ENCODE results near the gene CDH15. TPM values are rescaled to one million over a fixed set of nuclear protein-coding genes. Genes with fewer than 3 reads are reported as not detected.

The CDH15 gene
- total and polyA plus RNA-seq, 2 donors (not counting 1 experiment from before 2014, with no cell fraction given), result not detected

DNA sequence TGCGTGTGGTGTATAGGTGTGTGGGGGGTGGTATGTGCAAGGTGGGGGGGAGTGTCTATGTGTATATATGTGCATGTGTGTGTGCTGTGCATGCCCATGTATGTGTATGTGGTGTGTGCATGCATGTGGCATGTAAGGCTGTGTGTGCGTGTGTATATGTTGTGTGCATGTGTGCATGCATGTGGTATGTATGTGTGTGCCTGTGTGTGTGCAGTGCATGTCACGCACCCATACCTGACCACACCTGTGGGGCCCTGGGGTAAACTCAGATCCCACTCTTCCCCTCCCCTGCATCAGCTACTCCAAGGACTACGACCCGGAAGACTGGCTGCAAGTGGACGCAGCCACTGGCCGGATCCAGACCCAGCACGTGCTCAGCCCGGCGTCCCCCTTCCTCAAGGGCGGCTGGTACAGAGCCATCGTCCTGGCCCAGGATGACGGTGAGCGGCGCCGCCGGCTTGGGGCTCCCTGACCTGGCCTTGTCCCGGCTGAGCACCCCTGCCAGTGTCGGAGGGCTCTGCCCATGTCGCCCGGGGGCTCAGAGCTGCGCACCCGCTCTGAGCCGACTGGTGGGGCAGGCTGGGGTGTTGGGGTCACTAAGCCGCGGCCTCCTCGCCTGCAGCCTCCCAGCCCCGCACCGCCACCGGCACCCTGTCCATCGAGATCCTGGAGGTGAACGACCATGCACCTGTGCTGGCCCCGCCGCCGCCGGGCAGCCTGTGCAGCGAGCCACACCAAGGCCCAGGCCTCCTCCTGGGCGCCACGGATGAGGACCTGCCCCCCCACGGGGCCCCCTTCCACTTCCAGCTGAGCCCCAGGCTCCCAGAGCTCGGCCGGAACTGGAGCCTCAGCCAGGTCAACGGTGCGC is 19.7 kb downstream of the CDH15 start:
- intact Hi-C loops (cut with micrococcal nuclease), result no loop called here
- Histone ChIP-seq H3K4me2 (replicated peaks; ENCODE audit: low read depth, low read length, poor library complexity, severe bottlenecking) (peak overlapping the region; percentile 94), H3K79me2 (ENCODE audit: control insufficient read depth, insufficient read depth, low read length) (no peaks in the 10 kb centered on the region), H3K9me3 (ENCODE audit: control extremely low read depth in 1 of 3, control insufficient read depth in 2 of 3, insufficient read depth in 1 of 3, low read length in 2 of 3) (peaks cover 0 to 20% (median 0%) of the 10 kb centered on the region in 3 donors), H4K20me1 (ENCODE audit: control insufficient read depth, insufficient read depth, low read length, poor library complexity, severe bottlenecking) (no peaks in the 10 kb centered on the region), H3K9ac (ENCODE audit: low read length) (no peak overlapping the region), H3K4me3 (ENCODE audit: control extremely low read depth in 1 of 5, extremely low read depth in 1 of 5, insufficient read depth in 1 of 5, low read depth in 2 of 5, low read length in 4 of 5) (no peak overlapping the region), H3K27me3 (replicated peaks in 1 of 4; ENCODE audit: control extremely low read depth in 1 of 4, control insufficient read depth in 3 of 4, insufficient read depth in 4 of 4, low read length in 3 of 4) (peaks cover 0 to 3% (median 0%) of the 10 kb centered on the region in 4 experiments), H3K36me3 (replicated peaks in 1 of 2; ENCODE audit: control extremely low read depth in 1 of 2, control insufficient read depth in 1 of 2, extremely low read depth in 1 of 2, insufficient read depth in 2 of 2, low read length in 1 of 2) (no peaks in the 10 kb centered on the region), H3K27ac (ENCODE audit: low read length in 2 of 2) (no peak overlapping the region), H2AFZ (ENCODE audit: insufficient read depth, low read depth, low read length, poor library complexity, severe bottlenecking) (no peak overlapping the region), H3K4me1 (ENCODE audit: control insufficient read depth in 2 of 2, insufficient read depth in 2 of 2, low read length in 2 of 2) (no peaks in the 10 kb centered on the region)
- ChIA-PET CTCF (no interaction called here), POLR2A (interaction anchor here (0.6 kb wide), 1 partner anchor 411 kb away, joined by 3 read pairs; no protein-coding TSS in a partner anchor)
- Mint-ChIP-seq H3K9me3 (ENCODE audit: insufficient read depth) (no peaks in the 10 kb centered on the region), H3K4me1 (peaks cover 3% of the 10 kb centered on the region), H3K27me3 (no peaks in the 10 kb centered on the region), H3K4me3 (peak overlapping the region; percentile 64), H3K27ac (no peak overlapping the region)
- TF ChIP-seq, protein P1, sequence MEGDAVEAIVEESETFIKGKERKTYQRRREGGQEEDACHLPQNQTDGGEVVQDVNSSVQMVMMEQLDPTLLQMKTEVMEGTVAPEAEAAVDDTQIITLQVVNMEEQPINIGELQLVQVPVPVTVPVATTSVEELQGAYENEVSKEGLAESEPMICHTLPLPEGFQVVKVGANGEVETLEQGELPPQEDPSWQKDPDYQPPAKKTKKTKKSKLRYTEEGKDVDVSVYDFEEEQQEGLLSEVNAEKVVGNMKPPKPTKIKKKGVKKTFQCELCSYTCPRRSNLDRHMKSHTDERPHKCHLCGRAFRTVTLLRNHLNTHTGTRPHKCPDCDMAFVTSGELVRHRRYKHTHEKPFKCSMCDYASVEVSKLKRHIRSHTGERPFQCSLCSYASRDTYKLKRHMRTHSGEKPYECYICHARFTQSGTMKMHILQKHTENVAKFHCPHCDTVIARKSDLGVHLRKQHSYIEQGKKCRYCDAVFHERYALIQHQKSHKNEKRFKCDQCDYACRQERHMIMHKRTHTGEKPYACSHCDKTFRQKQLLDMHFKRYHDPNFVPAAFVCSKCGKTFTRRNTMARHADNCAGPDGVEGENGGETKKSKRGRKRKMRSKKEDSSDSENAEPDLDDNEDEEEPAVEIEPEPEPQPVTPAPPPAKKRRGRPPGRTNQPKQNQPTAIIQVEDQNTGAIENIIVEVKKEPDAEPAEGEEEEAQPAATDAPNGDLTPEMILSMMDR (IDR thresholded peaks at IDR 0.05), result no peak
- no peak for TF ChIP-seq EZH2 (IDR thresholded peaks at IDR 0.05; ENCODE audit: borderline replicate concordance, insufficient read depth, low read depth, low read length, poor library complexity, severe bottlenecking)
- 81% methylated on average over 37 of the region's 44 CpGs for WGBS (ENCODE audit: insufficient coverage)
- ATAC-seq (ENCODE audit: low read depth) (no peak), DNase-seq (peak; percentile 39)

DNA sequence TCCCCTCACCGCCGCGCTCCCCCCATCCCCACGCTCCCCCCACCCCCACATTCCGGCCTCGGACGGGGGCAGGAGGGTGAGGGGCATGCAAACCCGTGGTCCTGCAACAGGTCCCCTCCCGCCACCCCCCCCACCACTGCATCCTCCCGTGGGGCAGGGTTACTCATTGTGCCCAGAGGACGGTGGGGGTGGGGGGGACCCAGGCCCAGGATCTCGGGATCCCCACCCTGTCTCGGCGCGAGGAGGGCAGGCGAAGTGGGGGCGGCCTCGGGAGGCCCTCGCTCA is 20.3 kb downstream of the CDH15 start:
- TF ChIP-seq, protein P1 (IDR thresholded peaks at IDR 0.05), result no peak
- no peak for TF ChIP-seq EZH2 (IDR thresholded peaks at IDR 0.05; ENCODE audit: borderline replicate concordance, insufficient read depth, low read depth, low read length, poor library complexity, severe bottlenecking)
- intact Hi-C loops (cut with micrococcal nuclease), result loop anchor here (1.0 kb wide), 1 partner anchor 21 kb away; the partner anchor contains the start of gene CDH15

More for the DNA sequence above, 20.3 kb downstream of the CDH15 start:
- Histone ChIP-seq H4K20me1 (ENCODE audit: control insufficient read depth, insufficient read depth, low read length, poor library complexity, severe bottlenecking) (no peaks in the 10 kb centered on the region), H3K4me3 (ENCODE audit: control extremely low read depth in 1 of 5, extremely low read depth in 1 of 5, insufficient read depth in 1 of 5, low read depth in 2 of 5, low read length in 4 of 5) (peak overlapping the region in 3 of 5 experiments; percentile 44 to 52 (median 52)), H3K79me2 (ENCODE audit: control insufficient read depth, insufficient read depth, low read length) (no peaks in the 10 kb centered on the region), H3K36me3 (replicated peaks in 1 of 2; ENCODE audit: control extremely low read depth in 1 of 2, control insufficient read depth in 1 of 2, extremely low read depth in 1 of 2, insufficient read depth in 2 of 2, low read length in 1 of 2) (no peaks in the 10 kb centered on the region), H3K27me3 (replicated peaks in 1 of 4; ENCODE audit: control extremely low read depth in 1 of 4, control insufficient read depth in 3 of 4, insufficient read depth in 4 of 4, low read length in 3 of 4) (peaks cover 0 to 3% (median 0%) of the 10 kb centered on the region in 4 experiments), H2AFZ (ENCODE audit: insufficient read depth, low read depth, low read length, poor library complexity, severe bottlenecking) (peak overlapping the region; percentile 49), H3K27ac (ENCODE audit: low read length in 2 of 2) (no peak overlapping the region), H3K4me2 (replicated peaks; ENCODE audit: low read depth, low read length, poor library complexity, severe bottlenecking) (peak overlapping the region; percentile 94), H3K9ac (ENCODE audit: low read length) (peak overlapping the region; percentile 56), H3K4me1 (ENCODE audit: control insufficient read depth in 2 of 2, insufficient read depth in 2 of 2, low read length in 2 of 2) (no peaks in the 10 kb centered on the region), H3K9me3 (ENCODE audit: control extremely low read depth in 1 of 3, control insufficient read depth in 2 of 3, insufficient read depth in 1 of 3, low read length in 2 of 3) (peaks cover 0 to 14% (median 0%) of the 10 kb centered on the region in 3 donors)
- WGBS (ENCODE audit: insufficient coverage), result 0% methylated on average over 8 of the region's 19 CpGs
- no peak overlapping the region for H3K27ac Mint-ChIP-seq
- peaks cover 3% of the 10 kb centered on the region for H3K4me1 Mint-ChIP-seq
- H3K9me3 Mint-ChIP-seq (ENCODE audit: insufficient read depth), result no peaks in the 10 kb centered on the region
- ATAC-seq (ENCODE audit: low read depth) (no peak), DNase-seq (no peak)
- ChIA-PET CTCF (no interaction called here), POLR2A (no interaction called here)
- H3K27me3 Mint-ChIP-seq, result no peaks in the 10 kb centered on the region
- no peak overlapping the region for H3K4me3 Mint-ChIP-seq
